Astrocyte (in vitro differentiated cells and primary cell): Measurements from ENCODE around the gene SORL1.

Experiments used
- CTCF ChIP-seq: IDR thresholded peaks from 2 replicates; pipeline ENCODE4 v1.5.1; 2011; ENCODE audit warnings: low read depth, mild to moderate bottlenecking, inconsistent platforms, low read length, moderate library complexity; ENCODE audit not compliant: insufficient read depth
- EZH2 ChIP-seq: IDR thresholded peaks from 2 replicates; pipeline ENCODE4 v1.6.1; 2012; ENCODE audit warnings: mild to moderate bottlenecking, low read length, inconsistent platforms; ENCODE audit not compliant: insufficient read depth

- no peak for TF ChIP-seq CTCF
- TF ChIP-seq EZH2, result no peak
Measured at GRCh38 chr11:121570453-121570852, 118.3 kb downstream of the SORL1 start.
